C4-2B (cell line): ENCODE data around the gene DOCK10.

ENCODE experiments used
- H3K27ac ChIP-seq: fragments of 450-650 bp; 2 replicates; pipeline ENCODE4 v1.5.1; 2017
- ZFX ChIP-seq: fragments of 450-650 bp; IDR thresholded peaks from 2 replicates; pipeline ENCODE4 v1.6.1; 2017
- TF ChIP-seq, protein P1 (sequence below): fragments of 450-650 bp; conservative IDR thresholded peaks from 2 replicates; pipeline ENCODE4 v1.5.1; 2017; ENCODE audit warnings: mild to moderate bottlenecking

The DOCK10 gene

GRCh38 chr2:224833986-224834385 lies 208.3 kb downstream of the DOCK10 start:
- H3K27ac ChIP-seq: no peak overlapping the region
- TF ChIP-seq, protein P1, sequence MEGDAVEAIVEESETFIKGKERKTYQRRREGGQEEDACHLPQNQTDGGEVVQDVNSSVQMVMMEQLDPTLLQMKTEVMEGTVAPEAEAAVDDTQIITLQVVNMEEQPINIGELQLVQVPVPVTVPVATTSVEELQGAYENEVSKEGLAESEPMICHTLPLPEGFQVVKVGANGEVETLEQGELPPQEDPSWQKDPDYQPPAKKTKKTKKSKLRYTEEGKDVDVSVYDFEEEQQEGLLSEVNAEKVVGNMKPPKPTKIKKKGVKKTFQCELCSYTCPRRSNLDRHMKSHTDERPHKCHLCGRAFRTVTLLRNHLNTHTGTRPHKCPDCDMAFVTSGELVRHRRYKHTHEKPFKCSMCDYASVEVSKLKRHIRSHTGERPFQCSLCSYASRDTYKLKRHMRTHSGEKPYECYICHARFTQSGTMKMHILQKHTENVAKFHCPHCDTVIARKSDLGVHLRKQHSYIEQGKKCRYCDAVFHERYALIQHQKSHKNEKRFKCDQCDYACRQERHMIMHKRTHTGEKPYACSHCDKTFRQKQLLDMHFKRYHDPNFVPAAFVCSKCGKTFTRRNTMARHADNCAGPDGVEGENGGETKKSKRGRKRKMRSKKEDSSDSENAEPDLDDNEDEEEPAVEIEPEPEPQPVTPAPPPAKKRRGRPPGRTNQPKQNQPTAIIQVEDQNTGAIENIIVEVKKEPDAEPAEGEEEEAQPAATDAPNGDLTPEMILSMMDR: no peak
- TF ChIP-seq ZFX: no peak

GRCh38 chr2:224832207-224832606 lies 210.1 kb downstream of the DOCK10 start:
- no peak overlapping the region for H3K27ac ChIP-seq
- TF ChIP-seq, protein P1: no peak
- no peak for TF ChIP-seq ZFX

- H3K27ac ChIP-seq: peak overlapping the region; percentile 14; the same call in 1 of the 2 replicates
- TF ChIP-seq ZFX: no peak
- TF ChIP-seq, protein P1: no peak
These were observed 210.7 kb downstream of the DOCK10 start for GRCh38 chr2:224831530-224831929.

- no peak overlapping the region for H3K27ac ChIP-seq
- TF ChIP-seq ZFX: no peak
- TF ChIP-seq, protein P1: no peak
These were observed 221.8 kb downstream of the DOCK10 start for GRCh38 chr2:224820283-224820991.

DNA sequence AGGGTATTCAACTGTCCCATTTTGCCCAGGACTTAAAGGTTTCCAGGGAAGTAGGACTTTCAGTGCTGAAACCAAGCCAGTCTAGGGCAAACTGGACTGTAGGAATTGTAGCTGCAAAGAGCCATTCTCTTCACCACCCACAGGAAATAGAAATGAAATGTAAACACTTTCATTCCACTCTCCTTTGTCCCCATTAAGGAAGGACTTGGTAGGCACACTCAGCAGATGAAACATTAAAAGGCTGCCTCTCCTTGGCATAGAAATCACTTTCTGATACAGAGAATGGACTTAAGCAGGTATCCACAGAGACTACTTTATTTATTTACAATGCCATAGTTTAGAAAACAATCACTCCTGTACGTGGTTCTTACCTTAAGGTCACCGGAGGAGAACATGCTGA lies 223.2 kb downstream of the DOCK10 start:
- no peak overlapping the region for H3K27ac ChIP-seq
- no peak for TF ChIP-seq ZFX
- TF ChIP-seq, protein P1: no peak

GRCh38 chr2:224817676-224818075 lies 224.6 kb downstream of the DOCK10 start:
- H3K27ac ChIP-seq: no peak overlapping the region
- TF ChIP-seq ZFX: no peak
- TF ChIP-seq, protein P1: no peak

- no peak overlapping the region for H3K27ac ChIP-seq
- TF ChIP-seq, protein P1: no peak
- TF ChIP-seq ZFX: no peak
These were observed 225.5 kb downstream of the DOCK10 start for GRCh38 chr2:224816816-224817215.
